Activated CD4-positive, alpha-beta T cell treated with anti-CD3 and anti-CD28 coated beads for 36 hours (primary cell): Measurements from ENCODE around the gene PRR12. TPM values are rescaled to one million over a fixed set of nuclear protein-coding genes. Genes with fewer than 3 reads are reported as not detected.

Source experiments
- ATAC-seq: fragments of 200-7000 bp; cut with Tn5 transposase; one replicate; pipeline ENCODE4 v1.10.0; 2021; ENCODE audit warnings: mild to moderate bottlenecking, moderate library complexity
- CTCF ChIA-PET: fragments of 350-600 bp; sonication (Branson Sonifier 250); formaldehyde crosslinking; loops from one replicate; lab custom pipeline; 2021; ENCODE audit warnings: antibody characterized with exemption; lab: Charles Lee
- POLR2A ChIA-PET: fragments of 350-600 bp; sonication (Branson Sonifier 250); formaldehyde crosslinking; loops from one replicate; lab custom pipeline; 2021; ENCODE audit warnings: antibody characterized with exemption, inconsistent platforms; lab: Charles Lee
- DNase-seq: peaks from one replicate; pipeline ENCODE4 v3.0.0-alpha.2; 2020
- H3K27ac Mint-ChIP-seq: one replicate; pipeline ENCODE4 v1.8.0; 2021; ENCODE audit warnings: mixed read lengths
- H3K27me3 Mint-ChIP-seq: one replicate; pipeline ENCODE4 v1.8.0; 2021; ENCODE audit warnings: mixed read lengths
- H3K36me3 Mint-ChIP-seq: one replicate; pipeline ENCODE4 v1.8.0; 2021; ENCODE audit warnings: low read depth, mixed read lengths
- H3K4me1 Mint-ChIP-seq: one replicate; pipeline ENCODE4 v1.8.0; 2021; ENCODE audit warnings: mixed read lengths
- H3K4me3 Mint-ChIP-seq: one replicate; pipeline ENCODE4 v1.8.0; 2021; ENCODE audit warnings: mild to moderate bottlenecking, moderate library complexity, mixed read lengths
- H3K9me3 Mint-ChIP-seq: one replicate; pipeline ENCODE4 v1.8.0; 2021; ENCODE audit warnings: low read depth, mixed read lengths
- intact Hi-C, 2 experiments: fragments of 100-400 bp; cut with DNase I in 1 of 2; cut with micrococcal nuclease in 1 of 2; formaldehyde crosslinking; loops; one replicate each; pipeline versions ENCODE4 v1.14.2 to v1.15.1; 2022 to 2024; cut with DNase I, micrococcal nuclease
- total RNA-seq, 2 experiments: library from RNA; stranded (reverse); gene quantifications; one replicate each; pipeline ENCODE4 v1.2.3, GENCODE V29; 2021

PRR12 gene
- total RNA-seq, 2 experiments from 2014 or later: 21.0 to 22.7 TPM

GRCh38 chr19:49657493-49658138 lies 66.6 kb downstream of the PRR12 start:
- DNase-seq: no peak
- intact Hi-C loops: no loop called here
- Mint-ChIP-seq H3K4me1 (peaks cover 3% of the 10 kb centered on the region), H3K27me3 (no peaks in the 10 kb centered on the region), H3K27ac (peak overlapping the region; percentile 19), H3K4me3 (no peak overlapping the region), H3K9me3 (no peaks in the 10 kb centered on the region), H3K36me3 (peaks cover 47% of the 10 kb centered on the region)
- CTCF ChIA-PET: interaction anchor here (0.6 to 1.0 kb wide), 2 partner anchors 18 to 43 kb away, joined by 3 to 4 read pairs; partner anchors contain the start of gene RRAS
- ATAC-seq: no peak
- POLR2A ChIA-PET: no interaction called here

- no peaks in the 10 kb centered on the region for H3K9me3 Mint-ChIP-seq
- peaks cover 8% of the 10 kb centered on the region for H3K4me1 Mint-ChIP-seq
- CTCF ChIA-PET: no interaction called here
- H3K27ac Mint-ChIP-seq: no peak overlapping the region
- peaks cover 49% of the 10 kb centered on the region for H3K36me3 Mint-ChIP-seq
- intact Hi-C loops: no loop called here
- H3K27me3 Mint-ChIP-seq: no peaks in the 10 kb centered on the region
- H3K4me3 Mint-ChIP-seq: no peak overlapping the region
- POLR2A ChIA-PET: no interaction called here
- DNase-seq: no peak
- ATAC-seq: no peak
Observed at GRCh38 chr19:49658139-49658517, 67.1 kb downstream of the PRR12 start.

GRCh38 chr19:49658566-49659442 lies 67.8 kb downstream of the PRR12 start:
- intact Hi-C loops: no loop called here
- CTCF ChIA-PET: interaction anchor here (0.6 kb wide), 1 partner anchor 1414 kb away, joined by 3 read pairs; no protein-coding TSS in a partner anchor
- POLR2A ChIA-PET: no interaction called here
- Mint-ChIP-seq H3K36me3 (peaks cover 46% of the 10 kb centered on the region), H3K27me3 (no peaks in the 10 kb centered on the region), H3K4me1 (peaks cover 14% of the 10 kb centered on the region), H3K9me3 (no peaks in the 10 kb centered on the region), H3K4me3 (no peak overlapping the region), H3K27ac (no peak overlapping the region)
- no peak for ATAC-seq
- DNase-seq: no peak

- DNase-seq (no peak), ATAC-seq (no peak)
- no peak overlapping the region for H3K27ac Mint-ChIP-seq
- CTCF ChIA-PET: no interaction called here
- H3K36me3 Mint-ChIP-seq: peaks cover 45% of the 10 kb centered on the region
- intact Hi-C loops: loop anchor here in 1 of 2 experiments (10.0 kb wide), 1 partner anchor 1336 kb away; the partner anchor contains the start of gene EMP3
- no peaks in the 10 kb centered on the region for H3K9me3 Mint-ChIP-seq
- POLR2A ChIA-PET: no interaction called here
- H3K27me3 Mint-ChIP-seq: no peaks in the 10 kb centered on the region
- peaks cover 19% of the 10 kb centered on the region for H3K4me1 Mint-ChIP-seq
- H3K4me3 Mint-ChIP-seq: no peak overlapping the region
Observed at GRCh38 chr19:49660338-49660961, 69.5 kb downstream of the PRR12 start.

- Mint-ChIP-seq H3K27me3 (no peaks in the 10 kb centered on the region), H3K4me3 (no peak overlapping the region), H3K36me3 (peaks cover 38% of the 10 kb centered on the region), H3K27ac (no peak overlapping the region), H3K4me1 (peaks cover 23% of the 10 kb centered on the region), H3K9me3 (no peaks in the 10 kb centered on the region)
- DNase-seq (no peak), ATAC-seq (no peak)
- intact Hi-C loops: loop anchor here in 1 of 2 experiments (10.0 kb wide), 1 partner anchor 1337 kb away; the partner anchor contains the start of gene EMP3
- CTCF ChIA-PET: interaction anchor here (0.7 kb wide), 1 partner anchor 90 kb away, joined by 3 read pairs; no protein-coding TSS in a partner anchor
- POLR2A ChIA-PET: no interaction called here
Observed at GRCh38 chr19:49662011-49662410, 71.0 kb downstream of the PRR12 start.

- DNase-seq: no peak
Observed at GRCh38 chr19:49663224-49663623, 72.2 kb downstream of the PRR12 start.

GRCh38 chr19:49664171-49665035 lies 73.4 kb downstream of the PRR12 start:
- DNase-seq (peak; percentile 97), ATAC-seq (peak; percentile 69)
- peak overlapping the region; percentile 92 for H3K27ac Mint-ChIP-seq
- no peaks in the 10 kb centered on the region for H3K9me3 Mint-ChIP-seq
- H3K36me3 Mint-ChIP-seq: peaks cover 34% of the 10 kb centered on the region
- H3K27me3 Mint-ChIP-seq: no peaks in the 10 kb centered on the region
- intact Hi-C loops: loop anchor here (1.0 to 10.0 kb wide), 12 partner anchors 12 to 1340 kb away; partner anchors contain the start of genes AKT1S1 (in 1 of the 2), ALDH16A1 (in 1 of the 2), ATF5 (in 1 of the 2) and EMP3 (in 1 of the 2)
- CTCF ChIA-PET: interaction anchor here (0.6 to 2.7 kb wide), 12 partner anchors 9 to 117 kb away, joined by 3 to 18 read pairs (median 4); partner anchors contain the start of genes NOSIP, PRMT1, RRAS and SCAF1
- POLR2A ChIA-PET: interaction anchor here (0.6 to 2.2 kb wide), 7 partner anchors 12 to 1300 kb away, joined by 3 to 15 read pairs (median 6); partner anchors contain the start of genes NOSIP, PRMT1, RRAS and SCAF1
- H3K4me3 Mint-ChIP-seq: peak overlapping the region; percentile 96
- peaks cover 29% of the 10 kb centered on the region for H3K4me1 Mint-ChIP-seq

More at GRCh38 chr19:49663224-49663623, 72.2 kb downstream of the PRR12 start:
- ChIA-PET CTCF (interaction anchor here (1.0 to 2.7 kb wide), 4 partner anchors 8 to 21 kb away, joined by 5 to 18 read pairs (median 6); partner anchors contain the start of genes PRMT1 and SCAF1), POLR2A (interaction anchor here (1.5 to 2.2 kb wide), 2 partner anchors 13 to 21 kb away, joined by 7 to 15 read pairs; partner anchors contain the start of genes PRMT1 and SCAF1)
- Mint-ChIP-seq H3K27me3 (no peaks in the 10 kb centered on the region), H3K4me3 (peak overlapping the region; percentile 96), H3K27ac (peak overlapping the region; percentile 92), H3K4me1 (peaks cover 29% of the 10 kb centered on the region), H3K9me3 (no peaks in the 10 kb centered on the region), H3K36me3 (peaks cover 36% of the 10 kb centered on the region)
- ATAC-seq: no peak
- intact Hi-C loops: loop anchor here in 1 of 2 experiments (10.0 kb wide), 1 partner anchor 1338 kb away; the partner anchor contains the start of gene EMP3

- Mint-ChIP-seq H3K4me1 (peaks cover 29% of the 10 kb centered on the region), H3K27ac (peak overlapping the region; percentile 92), H3K27me3 (no peaks in the 10 kb centered on the region), H3K9me3 (no peaks in the 10 kb centered on the region), H3K36me3 (peaks cover 32% of the 10 kb centered on the region), H3K4me3 (peak overlapping the region; percentile 96)
- ChIA-PET POLR2A (interaction anchor here (0.6 to 2.2 kb wide), 7 partner anchors 11 to 538 kb away, joined by 3 to 15 read pairs (median 6); partner anchors contain the start of genes RRAS and SCAF1), CTCF (interaction anchor here (0.6 to 2.7 kb wide), 11 partner anchors 8 to 117 kb away, joined by 3 to 18 read pairs (median 4); partner anchors contain the start of genes NOSIP, PRMT1, RRAS and SCAF1)
- DNase-seq (no peak), ATAC-seq (no peak)
- intact Hi-C loops: loop anchor here (1.0 to 10.0 kb wide), 7 partner anchors 11 to 1340 kb away; partner anchors contain the start of genes AKT1S1 (in 1 of the 2), EMP3 (in 1 of the 2), PRR12 (in 1 of the 2) and PTOV1 (in 1 of the 2)
Observed at GRCh38 chr19:49665036-49665350, 74.0 kb downstream of the PRR12 start.

- H3K27ac Mint-ChIP-seq: peak within 1 kb of the TSS; percentile 92
- H3K27me3 Mint-ChIP-seq: no peaks in the 10 kb centered on the region
- CTCF ChIA-PET: interaction anchor here (0.6 to 2.7 kb wide), 9 partner anchors 10 to 118 kb away, joined by 3 to 18 read pairs (median 4); partner anchors contain the start of genes PRMT1, RRAS and SCAF1
- peaks cover 29% of the 10 kb centered on the region for H3K36me3 Mint-ChIP-seq
- POLR2A ChIA-PET: interaction anchor here (0.6 to 2.2 kb wide), 6 partner anchors 10 to 538 kb away, joined by 3 to 15 read pairs (median 6); partner anchors contain the start of genes RRAS and SCAF1
- peak within 1 kb of the TSS; percentile 96 for H3K4me3 Mint-ChIP-seq
- DNase-seq (peak; percentile 100), ATAC-seq (peak; percentile 86)
- no peaks in the 10 kb centered on the region for H3K9me3 Mint-ChIP-seq
- H3K4me1 Mint-ChIP-seq: peaks cover 29% of the 10 kb centered on the region
- intact Hi-C loops: loop anchor here (1.0 to 10.0 kb wide), 7 partner anchors 11 to 1341 kb away; partner anchors contain the start of genes AKT1S1 (in 1 of the 2), EMP3 (in 1 of the 2), PRR12 (in 1 of the 2) and PTOV1 (in 1 of the 2)
Observed at GRCh38 chr19:49665351-49666119, 74.6 kb downstream of the PRR12 start, which contains the start of the genes BCL2L12 and IRF3. TSS of gene BCL2L12 (plus strand) at chr19:49665933. CDS start at chr19:49666693, 760 bp downstream. TSS of gene IRF3 (minus strand) at chr19:49665857. CDS start at chr19:49664838, 1,019 bp downstream.
